Activated CD8-positive, alpha-beta memory T cell treated with anti-CD3 and anti-CD28 coated beads, Interleukin-2, amount 10 ng/mL, durations not matched to agents 7 days and 5 days (primary cell): ENCODE results near the gene LYSMD4. TPM values are rescaled to one million over a fixed set of nuclear protein-coding genes. Genes with fewer than 3 reads are reported as not detected.

Source experiments
- ATAC-seq: fragments of 150-1000 bp; cut with Tn5 transposase; one replicate; pipeline ENCODE4 v1.10.0; 2021; ENCODE audit warnings: moderate library complexity
- CTCF ChIA-PET: fragments of 350-600 bp; sonication (Branson Sonifier 250); formaldehyde crosslinking; loops from one replicate; lab custom pipeline; 2021; ENCODE audit warnings: antibody characterized with exemption; lab: Charles Lee
- DNase-seq: peaks from one replicate; pipeline ENCODE4 v3.0.0-alpha.2; 2020
- H3K27ac Mint-ChIP-seq: one replicate; pipeline ENCODE4 v1.8.0; 2021; ENCODE audit warnings: mild to moderate bottlenecking, mixed read lengths
- H3K27me3 Mint-ChIP-seq: one replicate; pipeline ENCODE4 v1.8.0; 2021; ENCODE audit warnings: mixed read lengths
- H3K36me3 Mint-ChIP-seq: one replicate; pipeline ENCODE4 v1.8.0; 2021; ENCODE audit warnings: mild to moderate bottlenecking, mixed read lengths
- H3K4me1 Mint-ChIP-seq: one replicate; pipeline ENCODE4 v1.8.0; 2021; ENCODE audit warnings: mixed read lengths
- H3K4me3 Mint-ChIP-seq: one replicate; pipeline ENCODE4 v1.8.0; 2021; ENCODE audit warnings: mild to moderate bottlenecking, moderate library complexity, mixed read lengths
- H3K9me3 Mint-ChIP-seq: one replicate; pipeline ENCODE4 v1.8.0; 2022; ENCODE audit warnings: low read depth, mixed read lengths
- total RNA-seq, 2 experiments: library from RNA; stranded (reverse); gene quantifications; one replicate each; pipeline ENCODE4 v1.2.3, GENCODE V29; 2021

LYSMD4 gene
- total RNA-seq, 2 experiments from 2014 or later: 8.3 to 8.5 TPM

GRCh38 chr15:99709243-99709986 is 23.8 kb downstream of the LYSMD4 start:
- Mint-ChIP-seq H3K4me1 (peaks cover 31% of the 10 kb centered on the region), H3K36me3 (peaks cover 4% of the 10 kb centered on the region), H3K27ac (no peak overlapping the region), H3K27me3 (no peaks in the 10 kb centered on the region), H3K4me3 (no peak overlapping the region), H3K9me3 (no peaks in the 10 kb centered on the region)
- no peak for DNase-seq
- ATAC-seq: no peak
- CTCF ChIA-PET: interaction anchor here (1.5 kb wide), 1 partner anchor 20 kb away, joined by 3 read pairs; no protein-coding TSS in a partner anchor

GRCh38 chr15:99708563-99708962 is 24.7 kb downstream of the LYSMD4 start:
- ATAC-seq (no peak), DNase-seq (no peak)
- no peak overlapping the region for H3K27ac Mint-ChIP-seq
- peaks cover 5% of the 10 kb centered on the region for H3K36me3 Mint-ChIP-seq
- H3K9me3 Mint-ChIP-seq: no peaks in the 10 kb centered on the region
- CTCF ChIA-PET: interaction anchor here (1.5 to 2.7 kb wide), 2 partner anchors 21 to 436 kb away, joined by 3 to 20 read pairs; no protein-coding TSS in a partner anchor
- H3K4me3 Mint-ChIP-seq: no peak overlapping the region
- peaks cover 40% of the 10 kb centered on the region for H3K4me1 Mint-ChIP-seq
- no peaks in the 10 kb centered on the region for H3K27me3 Mint-ChIP-seq

- H3K4me3 Mint-ChIP-seq: peak overlapping the region; percentile 62
- no peaks in the 10 kb centered on the region for H3K9me3 Mint-ChIP-seq
- peaks cover 1% of the 10 kb centered on the region for H3K36me3 Mint-ChIP-seq
- H3K27ac Mint-ChIP-seq: peak overlapping the region; percentile 75
- H3K27me3 Mint-ChIP-seq: no peaks in the 10 kb centered on the region
- CTCF ChIA-PET: interaction anchor here (0.8 to 2.7 kb wide), 6 partner anchors 9 to 607 kb away, joined by 3 to 20 read pairs (median 4); no protein-coding TSS in a partner anchor
- peaks cover 46% of the 10 kb centered on the region for H3K4me1 Mint-ChIP-seq
- ATAC-seq (peak; percentile 73), DNase-seq (peak; percentile 65)
These were observed 25.6 kb downstream of the LYSMD4 start for GRCh38 chr15:99707473-99708270.

- H3K4me3 Mint-ChIP-seq: peak overlapping the region; percentile 62
- ATAC-seq: peak; percentile 42
- CTCF ChIA-PET: interaction anchor here (0.8 to 2.7 kb wide), 7 partner anchors 10 to 606 kb away, joined by 3 to 20 read pairs (median 3); no protein-coding TSS in a partner anchor
- H3K27me3 Mint-ChIP-seq: no peaks in the 10 kb centered on the region
- DNase-seq: no peak
- peaks cover 1% of the 10 kb centered on the region for H3K36me3 Mint-ChIP-seq
- H3K4me1 Mint-ChIP-seq: peaks cover 38% of the 10 kb centered on the region
- H3K27ac Mint-ChIP-seq: peak overlapping the region; percentile 75
- no peaks in the 10 kb centered on the region for H3K9me3 Mint-ChIP-seq
These were observed 26.5 kb downstream of the LYSMD4 start for GRCh38 chr15:99706557-99707303.

GRCh38 chr15:99704444-99704838 is 28.8 kb downstream of the LYSMD4 start:
- peaks cover 38% of the 10 kb centered on the region for H3K4me1 Mint-ChIP-seq
- ATAC-seq (peak; percentile 72), DNase-seq (no peak)

GRCh38 chr15:99703603-99704443 is 29.4 kb downstream of the LYSMD4 start:
- Mint-ChIP-seq H3K36me3 (peaks cover 1% of the 10 kb centered on the region), H3K27ac (no peak overlapping the region), H3K4me1 (peaks cover 38% of the 10 kb centered on the region), H3K4me3 (no peak overlapping the region), H3K27me3 (no peaks in the 10 kb centered on the region), H3K9me3 (no peaks in the 10 kb centered on the region)
- ATAC-seq (no peak), DNase-seq (no peak)
- CTCF ChIA-PET: interaction anchor here (0.5 to 2.8 kb wide), 53 partner anchors 9 to 603 kb away, joined by 3 to 74 read pairs (median 5); partner anchors contain the start of genes LRRC28, LYSMD4 and MEF2A

More at GRCh38 chr15:99704444-99704838, 28.8 kb downstream of the LYSMD4 start:
- no peak overlapping the region for H3K27ac Mint-ChIP-seq
- CTCF ChIA-PET: interaction anchor here (0.5 to 2.8 kb wide), 55 partner anchors 9 to 604 kb away, joined by 3 to 74 read pairs (median 5); partner anchors contain the start of genes LRRC28, LYSMD4 and MEF2A
- no peaks in the 10 kb centered on the region for H3K9me3 Mint-ChIP-seq
- no peaks in the 10 kb centered on the region for H3K27me3 Mint-ChIP-seq
- H3K36me3 Mint-ChIP-seq: peaks cover 1% of the 10 kb centered on the region
- no peak overlapping the region for H3K4me3 Mint-ChIP-seq

- H3K9me3 Mint-ChIP-seq: no peaks in the 10 kb centered on the region
- ATAC-seq: no peak
- CTCF ChIA-PET: interaction anchor here (0.8 to 2.8 kb wide), 20 partner anchors 8 to 598 kb away, joined by 3 to 74 read pairs (median 6); partner anchors contain the start of genes LRRC28, LYSMD4 and MEF2A
- H3K4me1 Mint-ChIP-seq: peaks cover 36% of the 10 kb centered on the region
- H3K27ac Mint-ChIP-seq: no peak overlapping the region
- no peaks in the 10 kb centered on the region for H3K27me3 Mint-ChIP-seq
- H3K36me3 Mint-ChIP-seq: peaks cover 1% of the 10 kb centered on the region
- no peak overlapping the region for H3K4me3 Mint-ChIP-seq
- DNase-seq: no peak
These were observed 30.2 kb downstream of the LYSMD4 start for GRCh38 chr15:99702895-99703602.

- no peaks in the 10 kb centered on the region for H3K4me1 Mint-ChIP-seq
- no peaks in the 10 kb centered on the region for H3K27me3 Mint-ChIP-seq
- no peak for DNase-seq
- ATAC-seq: no peak
- H3K27ac Mint-ChIP-seq: no peak overlapping the region
- peaks cover 13% of the 10 kb centered on the region for H3K36me3 Mint-ChIP-seq
- CTCF ChIA-PET: interaction anchor here (2.0 kb wide), 1 partner anchor 8 kb away, joined by 9 read pairs; no protein-coding TSS in a partner anchor
- no peak overlapping the region for H3K4me3 Mint-ChIP-seq
- no peaks in the 10 kb centered on the region for H3K9me3 Mint-ChIP-seq
These were observed 37.1 kb downstream of the LYSMD4 start for GRCh38 chr15:99696096-99696495.

GRCh38 chr15:99692825-99693224 is 40.4 kb downstream of the LYSMD4 start:
- CTCF ChIA-PET: interaction anchor here (1.2 kb wide), 2 partner anchors 11 to 420 kb away, joined by 5 to 9 read pairs; no protein-coding TSS in a partner anchor
- Mint-ChIP-seq H3K9me3 (no peaks in the 10 kb centered on the region), H3K36me3 (peaks cover 25% of the 10 kb centered on the region), H3K27me3 (no peaks in the 10 kb centered on the region), H3K27ac (no peak overlapping the region), H3K4me1 (no peaks in the 10 kb centered on the region), H3K4me3 (no peak overlapping the region)
- ATAC-seq (no peak), DNase-seq (no peak)

GRCh38 chr15:99686290-99686689 is 46.9 kb downstream of the LYSMD4 start:
- ATAC-seq (no peak), DNase-seq (no peak)
- H3K27ac Mint-ChIP-seq: no peak overlapping the region
- H3K9me3 Mint-ChIP-seq: peaks cover 12% of the 10 kb centered on the region
- H3K36me3 Mint-ChIP-seq: peaks cover 59% of the 10 kb centered on the region
- peaks cover 17% of the 10 kb centered on the region for H3K4me1 Mint-ChIP-seq
- no peak overlapping the region for H3K4me3 Mint-ChIP-seq
- CTCF ChIA-PET: no interaction called here
- H3K27me3 Mint-ChIP-seq: no peaks in the 10 kb centered on the region

- Mint-ChIP-seq H3K9me3 (peaks cover 12% of the 10 kb centered on the region), H3K27ac (peak overlapping the region; percentile 76), H3K4me3 (peak overlapping the region; percentile 5), H3K27me3 (no peaks in the 10 kb centered on the region), H3K36me3 (peaks cover 61% of the 10 kb centered on the region), H3K4me1 (peaks cover 17% of the 10 kb centered on the region)
- CTCF ChIA-PET: interaction anchor here (1.5 kb wide), 1 partner anchor 21 kb away, joined by 4 read pairs; no protein-coding TSS in a partner anchor
- DNase-seq (no peak), ATAC-seq (peak; percentile 84)
These were observed 50.1 kb downstream of the LYSMD4 start for GRCh38 chr15:99683000-99683670.
